ENCODE results near the gene P2RY6.

The P2RY6 gene

DNA sequence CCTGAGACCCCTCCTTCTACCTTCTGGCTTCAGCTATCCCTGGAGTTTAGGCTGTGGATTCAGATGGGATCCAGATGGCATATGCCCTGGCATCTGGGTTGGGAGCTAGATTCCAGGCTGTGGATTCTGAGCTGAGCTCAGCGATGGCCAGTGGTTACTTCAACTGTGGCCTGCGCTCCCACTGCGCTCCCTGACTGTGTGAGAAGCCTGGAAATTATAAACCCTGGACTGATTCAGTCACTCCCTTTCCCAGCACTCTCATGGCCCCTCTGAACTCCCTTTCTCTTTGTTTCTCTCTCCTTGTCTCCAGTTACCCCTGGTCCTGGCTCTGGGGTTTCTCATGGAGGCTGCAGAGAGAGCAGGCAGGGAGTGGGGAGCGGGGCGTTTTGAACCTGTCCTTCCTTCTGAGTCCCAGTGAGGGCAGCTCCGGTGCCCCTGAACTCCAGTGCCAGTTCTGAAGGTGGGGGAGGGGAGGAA lies 40.8 kb downstream of the P2RY6 start:
- Histone ChIP-seq H2BK15ac (ENCODE audit: low read length) (no peak overlapping the region), H2BK120ac (ENCODE audit: low read depth, low read length) (no peak overlapping the region), H3K79me1 (ENCODE audit: low read depth, low read length) (peaks cover 51% of the 10 kb centered on the region), H4K8ac (ENCODE audit: low read depth, low read length) (no peak overlapping the region), H3K27ac (replicated peaks; ENCODE audit: low read length) (peak overlapping the region; percentile 5), H3K23ac (ENCODE audit: low read depth, low read length, poor library complexity) (no peak overlapping the region), H4K91ac (ENCODE audit: low read depth, low read length, poor library complexity) (no peak overlapping the region), H3K14ac (ENCODE audit: low read length) (no peak overlapping the region), H3K9ac (ENCODE audit: low read depth, low read length, poor library complexity) (no peak overlapping the region), H3K4me1 (ENCODE audit: control insufficient read depth in 2 of 2, insufficient read depth in 1 of 2, low read depth in 1 of 2, low read length in 2 of 2) (peaks cover 46 to 65% of the 10 kb centered on the region in 2 donors), H2AK5ac (ENCODE audit: low read depth, low read length) (peak overlapping the region; percentile 74), H3K27me3 (ENCODE audit: control insufficient read depth in 3 of 3, insufficient read depth in 3 of 3, low read depth in 1 of 3, low read length in 3 of 3) (no peaks in the 10 kb centered on the region), H3K4ac (ENCODE audit: low read length) (no peak overlapping the region), H3K4me2 (ENCODE audit: insufficient read depth, low read length, poor library complexity, severe bottlenecking) (peak overlapping the region; percentile 59), H3K18ac (ENCODE audit: low read length) (peak overlapping the region; percentile 19), H2AFZ (ENCODE audit: low read length) (no peak overlapping the region), H3K36me3 (replicated peaks in 1 of 2; ENCODE audit: control insufficient read depth in 2 of 2, insufficient read depth in 2 of 2, low read length in 2 of 2) (peaks cover 15 to 72% of the 10 kb centered on the region in 2 donors), H3K4me3 (ENCODE audit: low read length in 2 of 2) (peak overlapping the region; percentile 29 to 60), H2BK5ac (ENCODE audit: low read length) (peak overlapping the region; percentile 79), H3K9me3 (replicated peaks in 1 of 2; ENCODE audit: control insufficient read depth in 2 of 2, insufficient read depth in 1 of 2, low read depth in 1 of 2, low read length in 2 of 2) (peaks cover 0 to 11% of the 10 kb centered on the region in 2 donors), H2BK12ac (ENCODE audit: low read length) (no peak overlapping the region)
- no CpG with 5 or more reads among the region's 6 CpGs for WGBS, 2 donors (ENCODE audit: extremely low coverage in 2 of 2, insufficient read length in 2 of 2, insufficient replicate concordance in 1 of 2)
- DNase-seq (ENCODE audit: low spot score): no peak

DNA sequence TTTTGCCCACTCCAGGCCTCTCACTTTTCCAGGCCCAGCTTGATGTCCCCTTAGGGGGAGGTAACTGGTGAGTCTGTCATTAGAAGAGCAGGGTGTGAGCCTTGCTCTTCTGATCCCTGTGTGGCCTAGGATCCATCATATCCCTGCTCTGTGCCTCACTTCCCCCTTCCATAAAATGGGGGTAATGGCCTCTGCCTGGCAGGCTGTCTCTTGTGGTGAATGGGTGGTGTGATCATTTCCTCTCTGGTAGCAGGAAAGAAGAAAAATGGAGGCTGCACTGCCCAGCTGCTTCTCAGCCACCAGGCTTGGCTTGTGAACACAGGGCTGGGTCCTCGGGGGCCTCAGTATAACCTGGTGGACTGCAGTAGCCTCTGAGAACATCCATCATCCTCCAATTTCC lies 41.5 kb downstream of the P2RY6 start:
- no peak overlapping the region for H4K8ac ChIP-seq (ENCODE audit: low read depth, low read length)
- no peak overlapping the region for H2BK12ac ChIP-seq (ENCODE audit: low read length)
- H3K4me3 ChIP-seq (ENCODE audit: low read length in 2 of 2): no peak overlapping the region
- H3K27me3 ChIP-seq (ENCODE audit: control insufficient read depth in 3 of 3, insufficient read depth in 3 of 3, low read depth in 1 of 3, low read length in 3 of 3): no peaks in the 10 kb centered on the region
- H3K4me1 ChIP-seq (ENCODE audit: control insufficient read depth in 2 of 2, insufficient read depth in 1 of 2, low read depth in 1 of 2, low read length in 2 of 2): peaks cover 46 to 66% of the 10 kb centered on the region in 2 donors
- H2BK120ac ChIP-seq (ENCODE audit: low read depth, low read length): peak overlapping the region; percentile 25
- no peak overlapping the region for H2AFZ ChIP-seq (ENCODE audit: low read length)
- peaks cover 17 to 79% of the 10 kb centered on the region in 2 donors for H3K36me3 ChIP-seq (replicated peaks in 1 of 2; ENCODE audit: control insufficient read depth in 2 of 2, insufficient read depth in 2 of 2, low read length in 2 of 2)
- no peak overlapping the region for H4K91ac ChIP-seq (ENCODE audit: low read depth, low read length, poor library complexity)
- H3K14ac ChIP-seq (ENCODE audit: low read length): no peak overlapping the region
- H3K9me3 ChIP-seq (replicated peaks in 1 of 2; ENCODE audit: control insufficient read depth in 2 of 2, insufficient read depth in 1 of 2, low read depth in 1 of 2, low read length in 2 of 2): peaks cover 0 to 11% of the 10 kb centered on the region in 2 donors
- peak overlapping the region; percentile 45 for H2BK5ac ChIP-seq (ENCODE audit: low read length)
- peak overlapping the region; percentile 74 for H2AK5ac ChIP-seq (ENCODE audit: low read depth, low read length)
- DNase-seq (ENCODE audit: low spot score): no peak
- H3K79me1 ChIP-seq (ENCODE audit: low read depth, low read length): peaks cover 55% of the 10 kb centered on the region
- peak overlapping the region; percentile 65 for H3K18ac ChIP-seq (ENCODE audit: low read length)
- H3K4me2 ChIP-seq (ENCODE audit: insufficient read depth, low read length, poor library complexity, severe bottlenecking): peak overlapping the region; percentile 13
- H3K4ac ChIP-seq (ENCODE audit: low read length): no peak overlapping the region
- H3K27ac ChIP-seq (replicated peaks; ENCODE audit: low read length): no peak overlapping the region
- peak overlapping the region; percentile 35 for H3K23ac ChIP-seq (ENCODE audit: low read depth, low read length, poor library complexity)
- H3K9ac ChIP-seq (ENCODE audit: low read depth, low read length, poor library complexity): no peak overlapping the region
- no CpG with 5 or more reads among the region's 1 CpG for WGBS, 2 donors (ENCODE audit: extremely low coverage in 2 of 2, insufficient read length in 2 of 2, insufficient replicate concordance in 1 of 2)
- peak overlapping the region; percentile 78 for H2BK15ac ChIP-seq (ENCODE audit: low read length)

DNA sequence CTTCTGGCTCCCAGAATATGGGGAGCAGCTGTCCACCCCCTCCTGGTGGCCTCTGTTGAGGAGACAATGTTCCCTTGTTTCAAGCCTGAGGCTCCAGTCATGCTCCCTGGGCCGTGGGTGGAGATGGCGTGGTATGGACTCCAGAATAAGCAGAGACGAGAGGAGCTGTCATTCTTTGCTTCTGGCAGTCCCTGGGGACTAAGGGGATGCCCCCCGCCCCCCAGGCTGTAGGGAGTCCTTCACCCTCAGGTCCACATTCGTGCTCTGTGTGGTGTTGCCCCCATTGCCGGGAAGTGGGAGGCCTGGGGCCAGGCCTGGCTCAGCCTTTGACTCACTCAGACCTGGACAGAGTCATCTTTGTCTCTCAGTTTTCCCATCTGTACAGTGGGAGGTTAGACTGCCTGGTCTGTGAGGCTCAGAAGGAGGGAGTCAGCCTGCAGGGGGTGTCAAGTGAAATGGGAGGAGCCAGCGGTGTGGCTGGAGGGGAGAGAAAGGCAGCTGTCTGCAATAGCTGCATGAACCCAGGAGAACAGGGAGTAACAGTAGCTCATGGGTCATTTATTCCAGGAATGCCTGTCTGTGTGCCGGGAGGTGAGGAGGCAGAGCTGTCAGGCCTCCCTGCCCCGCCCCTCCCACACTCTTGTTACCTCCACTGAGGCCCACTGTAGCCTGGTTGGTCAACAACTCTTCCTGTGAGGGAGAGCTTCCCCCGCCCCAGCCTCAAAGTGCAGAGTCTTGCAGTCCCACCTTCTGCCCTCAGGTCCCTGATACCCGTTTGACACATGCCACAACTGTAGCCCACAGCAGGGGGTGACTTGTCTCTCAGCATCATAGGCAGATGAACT lies 42.2 kb downstream of the P2RY6 start:
- no peak overlapping the region for H3K18ac ChIP-seq (ENCODE audit: low read length)
- H2BK15ac ChIP-seq (ENCODE audit: low read length): peak overlapping the region; percentile 78
- H2AFZ ChIP-seq (ENCODE audit: low read length): no peak overlapping the region
- H3K4ac ChIP-seq (ENCODE audit: low read length): no peak overlapping the region
- H2AK5ac ChIP-seq (ENCODE audit: low read depth, low read length): peak overlapping the region; percentile 74
- H4K8ac ChIP-seq (ENCODE audit: low read depth, low read length): no peak overlapping the region
- H4K91ac ChIP-seq (ENCODE audit: low read depth, low read length, poor library complexity): no peak overlapping the region
- H3K79me1 ChIP-seq (ENCODE audit: low read depth, low read length): peaks cover 50% of the 10 kb centered on the region
- H3K4me1 ChIP-seq (ENCODE audit: control insufficient read depth in 2 of 2, insufficient read depth in 1 of 2, low read depth in 1 of 2, low read length in 2 of 2): peaks cover 44 to 66% of the 10 kb centered on the region in 2 donors
- DNase-seq (ENCODE audit: low spot score): no peak
- WGBS, 2 donors (ENCODE audit: extremely low coverage in 2 of 2, insufficient read length in 2 of 2, insufficient replicate concordance in 1 of 2): no CpG with 5 or more reads among the region's 11 CpGs
- H3K23ac ChIP-seq (ENCODE audit: low read depth, low read length, poor library complexity): peak overlapping the region; percentile 35
- no peak overlapping the region for H3K4me3 ChIP-seq (ENCODE audit: low read length in 2 of 2)
- no peaks in the 10 kb centered on the region for H3K27me3 ChIP-seq (ENCODE audit: control insufficient read depth in 3 of 3, insufficient read depth in 3 of 3, low read depth in 1 of 3, low read length in 3 of 3)
- H3K9ac ChIP-seq (ENCODE audit: low read depth, low read length, poor library complexity): peak overlapping the region; percentile 10
- no peak overlapping the region for H3K14ac ChIP-seq (ENCODE audit: low read length)
- H2BK120ac ChIP-seq (ENCODE audit: low read depth, low read length): peak overlapping the region; percentile 36
- H3K27ac ChIP-seq (replicated peaks; ENCODE audit: low read length): no peak overlapping the region
- peaks cover 0 to 11% of the 10 kb centered on the region in 2 donors for H3K9me3 ChIP-seq (replicated peaks in 1 of 2; ENCODE audit: control insufficient read depth in 2 of 2, insufficient read depth in 1 of 2, low read depth in 1 of 2, low read length in 2 of 2)
- no peak overlapping the region for H2BK12ac ChIP-seq (ENCODE audit: low read length)
- peak overlapping the region; percentile 13 for H3K4me2 ChIP-seq (ENCODE audit: insufficient read depth, low read length, poor library complexity, severe bottlenecking)
- H3K36me3 ChIP-seq (replicated peaks in 1 of 2; ENCODE audit: control insufficient read depth in 2 of 2, insufficient read depth in 2 of 2, low read length in 2 of 2): peaks cover 18 to 81% of the 10 kb centered on the region in 2 donors
- H2BK5ac ChIP-seq (ENCODE audit: low read length): peak overlapping the region; percentile 45

DNA sequence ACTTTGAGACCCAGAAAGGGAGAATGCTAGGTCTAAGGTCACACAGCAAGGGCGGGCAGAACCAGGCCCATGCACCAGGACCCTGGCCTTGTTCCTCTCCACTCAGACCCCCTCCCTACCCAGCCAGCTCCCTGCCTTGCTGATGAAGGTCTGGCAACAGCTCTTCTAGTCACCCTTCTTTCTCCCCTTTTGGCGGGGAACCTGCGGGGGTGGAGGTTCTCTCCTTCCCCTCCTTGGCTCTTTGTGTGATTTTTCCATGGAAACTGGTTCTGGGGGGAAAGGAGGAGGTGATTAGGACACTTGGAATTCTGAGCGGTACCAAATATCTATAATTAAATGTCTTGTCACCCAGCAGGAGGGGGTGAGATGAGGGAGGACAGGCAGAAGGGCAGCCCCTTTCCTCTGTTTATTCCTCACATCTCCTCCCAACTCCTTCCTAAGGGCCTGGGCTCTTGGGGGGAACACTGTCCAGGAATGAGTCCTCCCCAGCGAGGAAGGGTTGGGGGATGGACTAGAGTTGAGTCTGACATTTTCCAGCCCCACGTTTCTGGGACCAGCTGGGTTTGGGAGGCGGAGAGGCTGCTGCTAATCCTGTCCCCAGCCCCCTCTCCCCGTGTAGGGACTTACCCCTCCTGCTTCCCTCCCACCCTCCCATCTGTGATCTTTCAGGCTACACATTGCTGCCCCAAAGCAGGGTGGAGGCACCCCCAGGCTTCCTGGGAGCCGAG lies 43.3 kb downstream of the P2RY6 start:
- no peak overlapping the region for H4K91ac ChIP-seq (ENCODE audit: low read depth, low read length, poor library complexity)
- H3K4me3 ChIP-seq (ENCODE audit: low read length in 2 of 2): no peak overlapping the region
- no peak overlapping the region for H2AFZ ChIP-seq (ENCODE audit: low read length)
- no peak overlapping the region for H2BK5ac ChIP-seq (ENCODE audit: low read length)
- H3K79me1 ChIP-seq (ENCODE audit: low read depth, low read length): peaks cover 44% of the 10 kb centered on the region
- DNase-seq (ENCODE audit: low spot score): no peak
- no peak overlapping the region for H3K18ac ChIP-seq (ENCODE audit: low read length)
- H3K4ac ChIP-seq (ENCODE audit: low read length): no peak overlapping the region
- H3K14ac ChIP-seq (ENCODE audit: low read length): no peak overlapping the region
- no peak overlapping the region for H3K27ac ChIP-seq (replicated peaks; ENCODE audit: low read length)
- no peaks in the 10 kb centered on the region for H3K27me3 ChIP-seq (ENCODE audit: control insufficient read depth in 3 of 3, insufficient read depth in 3 of 3, low read depth in 1 of 3, low read length in 3 of 3)
- no peak overlapping the region for H3K23ac ChIP-seq (ENCODE audit: low read depth, low read length, poor library complexity)
- H2AK5ac ChIP-seq (ENCODE audit: low read depth, low read length): no peak overlapping the region
- H2BK12ac ChIP-seq (ENCODE audit: low read length): no peak overlapping the region
- H2BK15ac ChIP-seq (ENCODE audit: low read length): no peak overlapping the region
- H3K9me3 ChIP-seq (replicated peaks in 1 of 2; ENCODE audit: control insufficient read depth in 2 of 2, insufficient read depth in 1 of 2, low read depth in 1 of 2, low read length in 2 of 2): peaks cover 0 to 3% of the 10 kb centered on the region in 2 donors
- no CpG with 5 or more reads among the region's 9 CpGs for WGBS, 2 donors (ENCODE audit: extremely low coverage in 2 of 2, insufficient read length in 2 of 2, insufficient replicate concordance in 1 of 2)
- peak overlapping the region; percentile 32 for H3K4me2 ChIP-seq (ENCODE audit: insufficient read depth, low read length, poor library complexity, severe bottlenecking)
- no peak overlapping the region for H3K9ac ChIP-seq (ENCODE audit: low read depth, low read length, poor library complexity)
- H2BK120ac ChIP-seq (ENCODE audit: low read depth, low read length): no peak overlapping the region
- peaks cover 37 to 57% of the 10 kb centered on the region in 2 donors for H3K4me1 ChIP-seq (ENCODE audit: control insufficient read depth in 2 of 2, insufficient read depth in 1 of 2, low read depth in 1 of 2, low read length in 2 of 2)
- peaks cover 17 to 80% of the 10 kb centered on the region in 2 donors for H3K36me3 ChIP-seq (replicated peaks in 1 of 2; ENCODE audit: control insufficient read depth in 2 of 2, insufficient read depth in 2 of 2, low read length in 2 of 2)
- H4K8ac ChIP-seq (ENCODE audit: low read depth, low read length): no peak overlapping the region

All from neuronal stem cell (in vitro differentiated cells).